Transverse colon (tissue), 4 donors: ENCODE data around the gene STK39.

Source experiments
- POLR2A ChIP-seq: fragments of 450-650 bp; IDR thresholded peaks from one replicate; pipeline ENCODE4 v1.6.1; 2016; ENCODE audit warnings: antibody characterized with exemption, mild to moderate bottlenecking, moderate library complexity
- POLR2AphosphoS5 ChIP-seq, 3 donors: sonication (generic); formaldehyde crosslinking; IDR thresholded peaks; one replicate each; pipeline ENCODE4 v1.6.1; 2016; ENCODE audit warnings: antibody characterized with exemption in 3 of 3
- TF ChIP-seq, protein P1 (sequence below), 5 experiments: fragments of 200-600 bp in 3 of 5; fragments of 450-650 bp in 2 of 5; sonication (generic) in 3 of 5; IDR thresholded peaks; 1 replicate in 2 of 5; 2 replicates in 3 of 5; pipeline ENCODE4 v1.5.1; 2016 to 2017; ENCODE audit warnings: antibody characterized with exemption in 5 of 5, inconsistent platforms in 3 of 5, mild to moderate bottlenecking in 2 of 5, moderate library complexity in 1 of 5

DNA sequence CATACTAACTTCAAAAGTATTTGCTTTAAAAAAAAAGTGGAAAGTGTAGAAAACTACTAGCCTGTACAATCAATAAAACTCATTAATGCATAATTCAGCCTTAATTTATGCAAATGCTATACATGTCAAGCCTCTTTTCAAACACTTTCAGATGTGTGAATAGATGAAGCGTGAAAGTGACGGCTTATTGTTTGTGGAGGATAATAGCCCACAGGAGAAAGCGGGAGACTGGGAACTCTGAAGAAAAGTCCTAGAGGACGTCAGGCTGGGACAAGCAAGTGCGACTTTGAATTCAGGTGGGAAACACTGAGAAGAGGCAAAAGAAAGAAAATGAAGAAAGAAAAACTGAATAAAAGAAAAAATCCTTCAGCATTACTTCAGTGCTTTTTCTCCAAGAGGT, 108.5 kb downstream of the STK39 start:
- TF ChIP-seq, protein P1, sequence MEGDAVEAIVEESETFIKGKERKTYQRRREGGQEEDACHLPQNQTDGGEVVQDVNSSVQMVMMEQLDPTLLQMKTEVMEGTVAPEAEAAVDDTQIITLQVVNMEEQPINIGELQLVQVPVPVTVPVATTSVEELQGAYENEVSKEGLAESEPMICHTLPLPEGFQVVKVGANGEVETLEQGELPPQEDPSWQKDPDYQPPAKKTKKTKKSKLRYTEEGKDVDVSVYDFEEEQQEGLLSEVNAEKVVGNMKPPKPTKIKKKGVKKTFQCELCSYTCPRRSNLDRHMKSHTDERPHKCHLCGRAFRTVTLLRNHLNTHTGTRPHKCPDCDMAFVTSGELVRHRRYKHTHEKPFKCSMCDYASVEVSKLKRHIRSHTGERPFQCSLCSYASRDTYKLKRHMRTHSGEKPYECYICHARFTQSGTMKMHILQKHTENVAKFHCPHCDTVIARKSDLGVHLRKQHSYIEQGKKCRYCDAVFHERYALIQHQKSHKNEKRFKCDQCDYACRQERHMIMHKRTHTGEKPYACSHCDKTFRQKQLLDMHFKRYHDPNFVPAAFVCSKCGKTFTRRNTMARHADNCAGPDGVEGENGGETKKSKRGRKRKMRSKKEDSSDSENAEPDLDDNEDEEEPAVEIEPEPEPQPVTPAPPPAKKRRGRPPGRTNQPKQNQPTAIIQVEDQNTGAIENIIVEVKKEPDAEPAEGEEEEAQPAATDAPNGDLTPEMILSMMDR (IDR thresholded peaks at IDR 0.05), result no peak
- TF ChIP-seq POLR2A (no peak), POLR2AphosphoS5 (IDR thresholded peaks at IDR 0.05) (no peak)
